Measurements from ENCODE around the gene FKBP6.
"Not testable (repeated sequence)": the region's sequence is repeated elsewhere in the genome, so short reads cannot be mapped to it uniquely, and the experiment has no call there.

The FKBP6 gene

GRCh38 chr7:73354196-73354595 lies 26.2 kb downstream of the FKBP6 start:
- no peak for DNase-seq

GRCh38 chr7:73354821-73355220 lies 26.9 kb downstream of the FKBP6 start:
- no peak for DNase-seq

- DNase-seq = no peak
Measured at GRCh38 chr7:73356159-73356558, 28.2 kb downstream of the FKBP6 start.

- DNase-seq = no peak
Measured at GRCh38 chr7:73358590-73359275, 30.8 kb downstream of the FKBP6 start.

GRCh38 chr7:73359306-73359705 lies 31.3 kb downstream of the FKBP6 start:
- DNase-seq = no peak

GRCh38 chr7:73359746-73360375 lies 31.9 kb downstream of the FKBP6 start:
- no peak for DNase-seq

GRCh38 chr7:73360590-73360989 lies 32.6 kb downstream of the FKBP6 start:
- not testable (repeated sequence) for DNase-seq

GRCh38 chr7:73363225-73364005 lies 35.5 kb downstream of the FKBP6 start:
- DNase-seq = no peak

- peak in 14 of 58 donors; percentile 5 to 36 (median 10) for DNase-seq
Measured at GRCh38 chr7:73364006-73364728, 36.2 kb downstream of the FKBP6 start.

- no peak for DNase-seq
Measured at GRCh38 chr7:73366127-73366526, 38.2 kb downstream of the FKBP6 start.

- no peak for DNase-seq
Measured at GRCh38 chr7:73366990-73367389, 39.0 kb downstream of the FKBP6 start.

GRCh38 chr7:73369009-73369408 lies 41.0 kb downstream of the FKBP6 start:
- no peak for DNase-seq

- DNase-seq = no peak
Measured at GRCh38 chr7:73369622-73370021, 41.7 kb downstream of the FKBP6 start.

- DNase-seq = no peak
Measured at GRCh38 chr7:73373741-73374140, 45.8 kb downstream of the FKBP6 start.

GRCh38 chr7:73376262-73376661 lies 48.3 kb downstream of the FKBP6 start:
- not testable (repeated sequence) for DNase-seq

GRCh38 chr7:73376671-73377412 lies 48.9 kb downstream of the FKBP6 start:
- no peak for DNase-seq

- not testable (repeated sequence) for DNase-seq
Measured at GRCh38 chr7:73377413-73378200, 49.6 kb downstream of the FKBP6 start.

GRCh38 chr7:73382934-73383503 lies 55.1 kb downstream of the FKBP6 start:
- DNase-seq = no peak

GRCh38 chr7:73387221-73387828 lies 59.4 kb downstream of the FKBP6 start:
- DNase-seq = no peak

Measured in anterior cingulate cortex (tissue), 58 donors.